ENCODE measurements around the gene FOS.
"Not testable (repeated sequence)": the region's sequence is repeated elsewhere in the genome, so short reads cannot be mapped to it uniquely, and the experiment has no call there.

FOS gene

GRCh38 chr14:75295491-75296345, 17.1 kb downstream of the FOS start:
- DNase-seq: peak; percentile 69

- DNase-seq: no peak
These were observed 18.9 kb downstream of the FOS start for GRCh38 chr14:75297411-75298040.

GRCh38 chr14:75298187-75298965, 19.7 kb downstream of the FOS start:
- no peak for DNase-seq

DNA sequence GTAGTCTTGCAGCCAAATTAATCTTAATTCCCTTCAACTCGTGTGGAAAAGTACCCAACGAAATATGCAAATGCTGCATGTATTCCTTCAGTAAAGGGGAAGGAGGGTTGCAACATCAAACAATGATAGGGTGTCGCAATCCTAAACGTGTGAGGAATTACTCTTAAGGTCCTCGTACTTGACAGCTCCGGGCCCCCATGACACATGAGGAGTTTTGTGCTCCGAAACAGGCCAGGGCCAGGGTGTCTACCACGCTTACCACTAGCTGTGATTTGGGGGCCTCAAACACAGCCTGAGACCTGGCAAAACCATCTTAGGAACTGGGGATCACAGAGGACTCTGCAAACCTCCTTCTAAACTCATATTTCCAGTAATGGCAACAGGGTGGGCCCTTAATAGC, 20.4 kb downstream of the FOS start:
- no peak for DNase-seq

- no peak for DNase-seq
These were observed 20.9 kb downstream of the FOS start for GRCh38 chr14:75299576-75299975.

DNA sequence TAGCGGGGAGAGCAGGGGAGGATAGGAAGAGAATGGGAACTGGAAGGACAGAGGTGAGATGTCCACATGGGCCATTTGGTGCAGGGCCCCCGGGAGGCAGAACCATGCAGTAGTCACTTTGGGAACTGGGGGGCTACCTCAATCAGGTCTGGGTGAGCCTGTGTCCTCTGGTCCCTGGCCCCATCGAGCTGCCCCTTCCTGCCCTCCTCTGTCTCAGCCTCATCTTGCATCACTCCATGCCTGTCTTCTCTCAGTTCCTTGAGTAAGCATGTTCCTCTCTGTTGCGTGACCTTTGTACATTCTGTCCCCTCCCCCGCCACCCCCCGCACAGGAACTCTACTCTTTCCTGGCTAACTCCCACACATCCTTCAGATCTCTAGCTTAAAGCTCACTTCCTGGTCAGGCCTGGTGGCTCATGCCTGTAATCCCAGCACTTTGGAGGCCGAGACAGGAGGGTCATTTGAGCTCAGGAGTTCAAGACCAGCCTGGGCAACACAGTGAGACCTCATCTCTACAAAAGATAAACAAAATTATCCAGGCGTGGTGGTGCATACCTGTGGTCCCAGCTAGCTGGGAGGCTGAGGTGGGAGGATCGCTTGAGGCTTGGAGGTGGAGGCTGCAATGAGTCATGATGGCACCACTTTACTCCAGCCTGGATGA, 23.2 kb downstream of the FOS start:
- no peak for DNase-seq

DNA sequence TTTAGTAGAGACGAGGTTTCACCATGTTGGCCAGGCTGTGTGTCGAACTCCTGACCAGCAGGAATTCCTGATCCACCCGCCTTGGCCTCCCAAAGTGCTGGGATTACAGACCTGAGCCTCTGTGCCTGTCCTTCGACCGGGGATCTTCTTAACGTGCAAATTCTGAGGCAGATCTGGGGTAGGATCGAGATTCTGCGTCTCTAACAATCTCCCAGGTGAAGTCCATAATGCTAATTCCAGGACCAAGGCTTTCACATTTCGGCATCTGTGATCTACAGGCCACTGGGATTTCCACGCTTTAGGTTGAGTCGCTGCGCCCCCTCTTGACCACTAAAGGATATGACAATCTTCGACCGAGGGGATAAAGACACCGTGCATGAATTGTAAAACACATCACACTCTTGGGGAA, 24.8 kb downstream of the FOS start:
- peak; percentile 50 for DNase-seq

DNA sequence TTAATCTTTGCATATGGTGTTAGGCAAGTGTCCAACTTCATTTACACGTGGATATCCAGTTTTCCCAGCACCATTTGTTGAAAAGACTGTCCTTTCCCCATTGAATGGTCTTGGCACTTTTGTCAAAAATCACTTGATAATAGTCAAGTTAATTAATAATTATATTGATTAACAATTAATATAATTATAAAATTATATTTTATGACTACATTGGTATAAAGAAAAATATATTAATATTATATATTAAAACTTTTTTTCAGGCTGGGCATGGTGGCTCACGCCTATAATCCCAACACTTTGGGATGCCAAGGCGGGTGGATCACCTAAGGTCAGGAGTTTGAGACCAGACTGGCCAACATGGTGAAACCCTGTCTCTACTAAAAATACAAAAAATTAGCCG, 27.8 kb downstream of the FOS start:
- not testable (repeated sequence) for DNase-seq

DNA sequence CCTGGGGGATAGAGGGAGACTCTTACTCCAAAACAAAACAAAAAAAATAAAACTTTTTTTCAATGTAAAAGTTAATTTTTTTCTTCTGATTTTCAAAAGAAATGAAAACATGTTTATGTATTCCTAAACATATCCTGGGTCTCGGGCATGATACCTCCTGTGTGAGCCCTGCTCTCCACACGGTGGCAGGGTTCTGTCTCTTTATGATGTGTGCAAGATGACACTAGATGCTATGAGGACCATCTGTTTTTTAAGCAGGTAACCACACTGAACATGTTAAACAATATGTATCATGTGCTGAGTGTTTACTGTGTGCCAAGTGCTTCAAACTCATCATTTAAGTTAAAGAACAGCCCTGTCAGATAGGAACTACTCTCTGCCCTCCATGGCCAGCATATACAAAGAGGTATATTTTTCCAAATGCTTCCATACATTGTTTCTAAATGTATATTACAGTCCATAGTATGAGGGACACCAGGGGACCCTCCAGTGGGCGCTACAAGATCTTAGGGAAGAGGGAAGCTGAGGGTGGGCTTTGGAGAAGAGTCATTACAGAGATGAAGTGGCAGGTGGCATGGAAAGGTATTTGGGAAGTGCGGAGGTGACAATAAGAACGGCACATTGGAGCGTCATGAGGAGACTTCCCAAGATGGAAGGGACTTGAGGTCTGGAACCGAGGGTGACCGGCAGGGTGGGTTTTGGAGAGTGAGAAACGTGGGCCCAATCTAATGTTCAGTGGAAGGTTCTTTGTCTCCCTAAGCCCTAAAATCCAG, 28.5 kb downstream of the FOS start:
- no peak for DNase-seq

GRCh38 chr14:75307700-75308379, 29.2 kb downstream of the FOS start:
- peak; percentile 63 for DNase-seq

DNA sequence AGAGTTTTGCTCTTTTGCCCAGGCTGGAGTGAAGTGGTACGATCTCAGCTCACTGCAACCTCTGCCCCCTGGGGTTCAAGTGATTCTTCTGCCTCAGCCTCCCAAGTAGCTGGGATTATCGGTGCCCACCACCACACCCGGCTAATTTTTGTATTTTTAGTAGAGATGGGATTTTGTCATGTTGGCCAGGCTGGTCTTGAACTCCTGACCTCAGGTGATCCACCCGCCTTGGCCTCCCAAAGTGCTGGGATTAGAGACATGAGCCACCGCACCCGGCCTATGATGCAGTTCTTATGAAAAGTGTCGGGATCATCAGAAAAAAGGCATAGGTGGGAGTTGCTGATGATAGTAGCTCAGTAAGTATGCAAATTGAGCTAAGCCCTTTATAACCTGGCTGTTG, 30.4 kb downstream of the FOS start:
- not testable (repeated sequence) for DNase-seq

DNA sequence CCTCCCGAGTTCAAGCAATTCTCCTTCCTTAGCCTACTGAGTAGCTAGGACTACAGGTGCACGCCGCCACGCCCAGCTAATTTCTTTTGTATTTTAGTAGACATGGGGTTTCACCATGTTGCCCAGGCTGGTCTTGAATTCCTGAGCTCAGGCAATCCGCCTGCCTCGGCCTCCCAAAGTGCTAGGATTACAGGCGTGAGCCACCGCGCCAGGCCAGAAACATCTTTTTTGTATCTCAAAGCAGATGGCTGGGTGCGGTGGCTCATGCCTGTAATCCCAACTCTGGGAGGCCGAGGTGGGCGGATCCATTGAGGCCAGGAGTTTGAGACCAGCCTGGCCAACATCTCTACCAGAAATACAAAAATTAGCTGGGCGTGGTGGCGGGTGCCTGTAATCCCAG, 30.9 kb downstream of the FOS start:
- not testable (repeated sequence) for DNase-seq

DNA sequence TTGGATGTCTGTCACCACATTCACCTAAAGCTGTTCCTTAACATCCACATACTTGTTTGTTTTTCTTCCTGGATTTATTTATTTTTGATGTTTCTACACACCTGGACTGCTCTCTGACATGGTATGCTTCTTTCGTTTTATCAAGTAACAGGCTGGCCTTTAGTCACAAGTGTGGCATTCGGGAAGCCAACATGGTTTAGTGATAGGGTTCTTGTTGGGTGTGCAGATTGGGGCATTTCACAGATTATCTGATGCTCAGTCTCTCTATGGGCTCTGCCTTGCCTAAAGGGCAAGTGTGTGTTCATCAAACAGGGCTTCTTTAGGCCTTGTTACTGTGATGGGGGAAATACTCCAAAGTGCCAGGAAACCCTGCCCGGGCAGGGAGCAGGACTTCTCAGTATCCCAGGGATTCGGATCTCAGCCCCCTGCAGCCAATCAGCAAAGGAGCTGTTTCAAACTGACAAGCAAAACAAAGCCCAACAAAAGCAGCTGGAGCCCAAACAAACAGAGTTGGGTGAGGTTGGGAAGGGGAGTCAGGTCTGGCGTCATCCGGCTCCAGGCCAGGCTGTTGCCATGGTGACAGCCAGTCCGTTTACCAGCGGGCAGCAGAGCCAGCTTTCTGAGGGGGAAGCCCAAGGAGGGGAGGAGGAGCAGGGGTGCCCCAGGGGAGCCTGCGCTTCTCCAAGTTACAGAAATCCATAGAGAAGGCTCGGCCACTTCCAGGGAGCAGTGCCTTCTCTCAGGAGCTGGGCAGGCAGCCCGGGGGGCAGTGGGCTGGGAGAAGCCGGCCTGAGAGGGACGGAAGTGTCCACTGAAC, 31.9 kb downstream of the FOS start:
- no peak for DNase-seq

DNA sequence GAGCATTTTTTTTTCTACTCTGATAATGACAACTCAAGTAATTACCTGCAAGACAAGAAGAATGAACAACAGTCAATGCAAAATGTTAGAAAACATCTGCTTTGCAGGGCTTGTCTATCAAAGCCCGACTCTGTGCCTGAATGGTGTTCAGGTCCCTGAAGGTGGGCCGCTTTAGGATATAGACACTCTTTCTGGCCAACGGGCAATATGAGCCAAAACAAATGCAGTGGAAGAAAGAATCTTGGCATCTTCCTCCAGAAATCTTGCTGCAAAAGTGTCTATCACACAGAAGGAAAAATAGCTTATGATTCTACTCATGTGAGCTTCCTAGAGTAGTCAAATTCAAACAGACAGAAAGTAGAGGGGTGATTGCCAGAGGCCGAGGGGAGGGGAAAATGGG, 32.7 kb downstream of the FOS start:
- DNase-seq: no peak

DNA sequence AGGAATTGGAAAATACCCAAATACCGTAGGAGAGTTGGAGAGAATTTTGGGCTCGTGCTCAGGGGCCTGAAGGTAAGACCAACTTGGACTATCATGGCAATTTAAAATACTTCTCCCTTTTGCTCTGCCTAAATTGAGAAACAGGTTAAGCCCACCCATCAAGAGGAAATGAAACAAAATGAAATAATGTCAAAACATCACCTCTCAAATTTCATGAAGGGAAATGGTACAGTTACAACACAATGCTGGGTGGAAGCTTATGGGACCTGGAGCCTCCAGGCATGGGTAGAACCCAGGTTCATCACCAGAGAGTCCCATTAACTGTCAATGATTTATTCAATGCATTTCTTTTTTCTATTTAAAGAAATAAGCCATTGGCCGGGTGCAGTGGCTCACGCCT, 33.7 kb downstream of the FOS start:
- DNase-seq: no peak

GRCh38 chr14:75313294-75313693, 34.7 kb downstream of the FOS start:
- no peak for DNase-seq

GRCh38 chr14:75315144-75315543, 36.5 kb downstream of the FOS start:
- no peak for DNase-seq

DNA sequence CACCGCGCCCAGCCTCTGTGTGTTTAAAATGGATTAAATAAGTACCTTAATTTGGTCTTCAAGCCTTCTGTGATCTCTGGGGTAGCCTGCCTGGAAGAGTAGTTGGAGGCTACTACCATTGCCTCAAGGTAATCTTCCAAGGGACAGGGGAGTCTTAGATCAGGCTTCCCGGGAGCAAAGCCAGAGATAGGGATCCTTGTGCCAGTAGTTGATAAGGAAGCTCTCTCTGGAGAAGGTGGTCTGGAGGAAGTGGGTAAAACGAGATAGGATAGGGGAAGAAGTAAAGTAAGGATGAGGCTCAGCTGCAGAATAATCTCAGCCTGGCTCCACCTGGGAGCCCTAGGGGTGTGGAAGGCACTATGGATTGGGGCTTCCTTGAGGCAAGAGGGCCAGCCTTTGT, 38.5 kb downstream of the FOS start:
- no peak for DNase-seq

GRCh38 chr14:75318353-75318752, 39.7 kb downstream of the FOS start:
- no peak for DNase-seq

DNA sequence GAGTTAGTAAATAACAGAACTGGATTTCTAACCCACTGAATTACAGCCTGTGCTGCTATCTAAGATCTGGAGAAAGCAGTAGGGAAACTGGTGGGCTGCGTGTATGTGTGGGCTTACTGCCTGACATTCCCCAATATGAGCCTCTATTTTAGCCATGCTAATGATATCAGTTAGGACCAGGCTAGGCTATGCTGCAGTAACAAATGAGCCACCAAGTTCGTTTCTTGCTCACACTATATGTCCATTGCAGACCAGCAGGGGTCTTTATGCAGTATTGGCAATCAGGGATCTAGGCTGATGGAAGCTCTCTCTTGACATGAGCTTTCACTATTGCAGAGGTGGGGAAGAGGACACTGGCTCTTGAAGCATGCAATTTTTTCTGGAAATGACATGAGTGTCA, 40.4 kb downstream of the FOS start:
- no peak for DNase-seq

GRCh38 chr14:75320196-75320595, 41.6 kb downstream of the FOS start:
- DNase-seq: no peak
